GM20000 (cell line): ENCODE data around the gene SYT13.

Experiments
- DNase-seq: peaks from one replicate; pipeline ENCODE4 v3.0.0; 2012; ENCODE audit warnings: low spot score
- TF ChIP-seq, protein P1 (sequence below): IDR thresholded peaks from 2 replicates; pipeline ENCODE4 v1.5.1; 2012; ENCODE audit warnings: mild to moderate bottlenecking, control low read depth; ENCODE audit errors: extremely low read depth, missing control alignments

SYT13 gene

DNA sequence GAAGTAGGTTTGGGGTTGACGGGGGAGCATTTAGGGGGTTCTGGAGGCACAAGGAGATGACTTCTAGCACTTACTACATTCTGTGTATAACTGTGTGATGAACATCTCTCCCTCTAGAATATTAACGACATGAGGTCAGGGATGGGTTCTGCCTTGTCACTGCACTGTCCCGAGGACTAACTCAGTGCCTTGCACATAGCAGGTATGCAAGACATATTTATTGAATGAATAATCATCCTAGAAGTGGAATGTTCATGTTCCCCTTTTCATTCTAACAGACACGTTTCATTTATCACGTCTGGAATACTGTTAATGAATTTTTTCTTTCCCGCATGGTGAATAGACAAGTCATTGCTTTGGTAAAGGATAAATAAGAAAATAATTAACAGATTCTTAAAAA, 12.6 kb downstream of the SYT13 start:
- DNase-seq: no peak
- TF ChIP-seq, protein P1, sequence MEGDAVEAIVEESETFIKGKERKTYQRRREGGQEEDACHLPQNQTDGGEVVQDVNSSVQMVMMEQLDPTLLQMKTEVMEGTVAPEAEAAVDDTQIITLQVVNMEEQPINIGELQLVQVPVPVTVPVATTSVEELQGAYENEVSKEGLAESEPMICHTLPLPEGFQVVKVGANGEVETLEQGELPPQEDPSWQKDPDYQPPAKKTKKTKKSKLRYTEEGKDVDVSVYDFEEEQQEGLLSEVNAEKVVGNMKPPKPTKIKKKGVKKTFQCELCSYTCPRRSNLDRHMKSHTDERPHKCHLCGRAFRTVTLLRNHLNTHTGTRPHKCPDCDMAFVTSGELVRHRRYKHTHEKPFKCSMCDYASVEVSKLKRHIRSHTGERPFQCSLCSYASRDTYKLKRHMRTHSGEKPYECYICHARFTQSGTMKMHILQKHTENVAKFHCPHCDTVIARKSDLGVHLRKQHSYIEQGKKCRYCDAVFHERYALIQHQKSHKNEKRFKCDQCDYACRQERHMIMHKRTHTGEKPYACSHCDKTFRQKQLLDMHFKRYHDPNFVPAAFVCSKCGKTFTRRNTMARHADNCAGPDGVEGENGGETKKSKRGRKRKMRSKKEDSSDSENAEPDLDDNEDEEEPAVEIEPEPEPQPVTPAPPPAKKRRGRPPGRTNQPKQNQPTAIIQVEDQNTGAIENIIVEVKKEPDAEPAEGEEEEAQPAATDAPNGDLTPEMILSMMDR: no peak

DNA sequence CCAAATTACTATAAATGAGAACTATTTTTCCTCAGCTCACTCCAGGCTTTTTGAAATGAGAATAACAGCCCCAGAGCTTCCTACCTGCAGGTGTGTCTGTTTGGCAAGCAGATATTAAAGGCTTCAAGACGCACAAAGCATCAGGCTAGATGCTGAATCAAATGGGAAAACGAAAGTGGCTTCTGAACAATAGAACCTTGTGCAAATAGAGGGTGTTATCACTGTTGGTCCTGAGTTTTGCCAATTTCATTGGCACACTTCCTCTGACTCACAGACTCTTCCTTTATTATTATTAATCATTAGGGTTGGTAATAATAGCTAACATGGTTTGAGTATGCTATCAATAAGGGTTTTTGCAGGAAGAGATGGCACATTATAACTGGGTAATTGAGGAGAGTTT, 13.4 kb downstream of the SYT13 start:
- TF ChIP-seq, protein P1: no peak
- no peak for DNase-seq

DNA sequence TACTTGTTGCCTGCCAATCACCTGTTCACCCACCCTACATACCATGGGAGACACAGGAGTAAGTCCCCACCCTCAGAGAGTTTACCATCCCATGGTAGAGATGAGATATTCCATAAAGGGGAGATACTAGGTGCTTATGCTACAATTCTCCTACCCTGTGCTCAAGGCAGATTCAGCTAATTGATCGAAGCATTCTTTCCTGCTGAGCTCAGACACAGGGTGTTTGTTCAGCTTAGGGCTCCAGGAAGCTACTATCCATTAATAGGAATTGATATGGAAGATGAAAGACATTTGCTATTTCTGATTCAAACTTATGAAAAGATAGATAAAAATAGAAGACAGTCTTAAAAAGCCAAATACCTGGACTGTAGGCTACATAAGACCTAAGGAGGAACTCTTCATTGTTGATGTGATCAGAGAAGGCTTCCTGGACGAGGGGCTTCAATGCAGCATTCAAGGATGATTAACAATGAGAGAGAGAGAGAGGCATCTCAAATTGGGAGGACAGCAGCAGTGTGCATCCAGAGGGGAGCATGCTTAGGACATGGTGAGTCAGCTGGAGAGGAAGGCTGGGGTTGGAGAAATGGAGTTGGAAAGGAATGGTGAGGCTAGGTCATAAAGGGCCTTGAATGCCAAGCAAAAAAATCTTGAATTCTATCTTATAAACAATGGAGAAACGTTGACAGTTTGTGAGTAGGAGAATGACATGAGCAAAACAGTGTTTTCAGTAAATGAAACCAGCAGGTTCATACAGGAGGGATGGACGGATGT, 15.0 kb downstream of the SYT13 start:
- no peak for DNase-seq
- TF ChIP-seq, protein P1: no peak

DNA sequence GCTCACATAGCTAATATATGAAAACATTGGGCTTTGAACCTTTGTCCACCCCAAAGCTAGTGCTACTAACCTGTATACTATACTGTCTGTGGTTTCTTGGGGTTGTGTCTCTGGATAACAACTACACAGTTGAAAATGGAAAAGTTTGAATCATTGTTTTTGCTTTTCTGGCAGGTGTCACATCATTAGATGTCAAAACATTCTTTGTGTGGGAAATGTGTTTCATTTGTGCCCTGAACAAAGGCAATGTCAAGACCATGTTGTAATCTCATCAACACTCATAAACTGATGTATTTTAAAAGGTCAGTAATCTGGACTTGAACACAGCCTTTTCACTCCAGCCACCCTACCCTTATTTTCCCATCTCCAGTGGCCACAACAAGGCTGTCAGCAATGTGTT, 16.5 kb downstream of the SYT13 start:
- no peak for DNase-seq

DNA sequence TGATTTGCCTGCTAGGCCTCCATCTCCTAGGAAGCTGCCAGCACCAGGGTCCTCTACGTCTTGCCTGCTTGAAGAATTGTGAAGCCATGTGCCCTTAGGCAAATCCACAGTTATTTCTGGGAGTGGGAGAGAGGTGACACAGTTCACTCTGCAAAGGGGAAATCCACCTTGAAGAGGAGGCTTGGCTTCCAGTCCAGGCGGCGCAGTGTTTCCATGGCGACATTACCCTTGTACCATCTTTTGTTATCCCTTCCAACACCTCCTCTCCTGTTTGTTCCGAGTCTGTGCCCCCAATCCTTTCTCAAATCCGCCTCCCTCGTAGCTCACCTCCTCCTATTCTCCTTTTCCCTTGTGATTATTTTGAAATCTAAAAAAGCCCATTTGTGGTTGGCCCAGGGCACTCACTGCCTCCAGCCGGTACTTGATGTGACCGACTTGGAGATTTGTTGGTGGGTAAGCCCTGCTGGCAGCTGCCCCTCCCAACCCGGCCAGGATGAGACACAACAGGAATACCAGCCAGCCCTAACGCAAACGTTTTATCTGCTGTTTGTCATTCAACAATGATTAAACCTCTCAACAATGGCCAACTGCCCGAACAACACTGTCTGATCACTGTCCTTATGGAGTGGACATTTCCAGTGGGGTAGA, 18.4 kb downstream of the SYT13 start:
- TF ChIP-seq, protein P1: no peak
- no peak for DNase-seq

More for the DNA sequence above, 16.5 kb downstream of the SYT13 start:
- TF ChIP-seq, protein P1: no peak

DNA sequence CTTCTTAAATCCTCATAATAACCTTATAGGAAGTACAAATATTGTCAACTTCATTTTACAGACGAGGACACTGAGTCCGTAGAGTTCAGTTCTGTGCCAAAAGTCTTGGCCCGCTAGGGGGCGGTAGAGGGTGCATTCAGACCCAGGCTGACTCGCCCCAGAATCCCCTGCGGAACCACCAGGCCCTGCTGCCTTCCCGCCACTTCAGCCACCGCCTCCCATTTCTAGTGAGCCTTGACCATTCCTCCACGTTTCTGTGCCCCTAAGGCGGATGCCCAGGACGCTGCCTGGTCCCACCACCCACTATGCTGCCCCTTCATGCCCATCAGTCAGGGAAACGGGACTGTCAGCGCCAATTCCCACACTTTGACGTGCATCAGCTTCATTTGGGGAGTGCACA, 19.1 kb downstream of the SYT13 start:
- DNase-seq: peak; percentile 27

DNA sequence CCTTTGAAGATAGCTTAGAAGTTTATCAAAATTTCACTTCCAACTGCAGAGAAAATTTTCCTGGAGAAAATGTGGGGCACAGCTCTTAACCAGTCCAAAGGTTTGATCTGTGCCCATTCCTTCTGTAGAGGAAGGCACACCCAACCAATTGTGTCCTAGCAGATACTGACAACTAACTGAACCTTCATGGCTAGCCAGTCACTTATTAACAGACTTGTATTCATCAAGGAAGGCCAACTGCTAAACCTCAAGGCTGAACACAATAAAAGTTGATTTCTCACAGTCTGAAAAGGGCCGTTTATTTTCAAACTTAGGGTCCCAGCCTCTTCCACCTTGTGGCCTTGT, 19.5 kb downstream of the SYT13 start:
- TF ChIP-seq, protein P1: no peak
- no peak for DNase-seq

More for the DNA sequence above, 19.1 kb downstream of the SYT13 start:
- TF ChIP-seq, protein P1: peak; percentile 24
